ENCODE data around the gene ARF3. TPM values are rescaled to one million over a fixed set of nuclear protein-coding genes. Genes with fewer than 3 reads are reported as not detected.

The ARF3 gene
- total RNA-seq, 1 experiment from 2014 or later: 166 TPM

DNA sequence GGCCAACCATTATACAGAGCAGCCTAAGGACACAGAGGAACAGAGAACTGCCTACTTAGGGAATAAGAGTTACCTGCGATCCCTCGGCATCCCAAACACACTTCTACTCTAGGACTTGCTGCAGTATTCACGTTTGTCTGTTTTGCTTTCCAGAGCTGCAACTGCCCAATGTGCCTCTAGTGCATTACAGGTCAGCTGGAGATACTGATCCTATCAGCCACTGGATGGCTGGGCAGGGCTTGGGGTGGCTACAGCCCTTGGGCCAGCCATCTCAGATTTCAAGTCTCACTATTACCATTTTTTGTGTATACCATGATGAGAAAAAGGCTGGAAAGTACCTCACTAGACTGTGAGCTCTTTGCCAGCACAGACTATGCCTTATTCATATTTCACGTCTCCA is 4.6 kb downstream of the ARF3 start:
- RAD21 ChIA-PET (ENCODE audit: low non-redundant PET in 1 of 2, low total read pairs in 2 of 2, uncharacterized antibody in 2 of 2, unreplicated experiment in 2 of 2): no interaction called here
- CTCF ChIA-PET: interaction anchor here (1.5 to 1.9 kb wide), 2 partner anchors 62 to 99 kb away, joined by 3 to 4 read pairs; no protein-coding TSS in a partner anchor
- Histone ChIP-seq H3K9me3 (ENCODE audit: control insufficient read depth in 1 of 2, insufficient read depth in 1 of 2, low read depth in 1 of 2, low read length in 2 of 2) (no peaks in the 10 kb centered on the region), H3K79me2 (ENCODE audit: insufficient read depth, low read length) (peaks cover 87% of the 10 kb centered on the region), H3K4me3 (replicated peaks in 1 of 2; ENCODE audit: low read depth in 1 of 2, low read length in 2 of 2) (no peak overlapping the region), H3K36me3 (ENCODE audit: control insufficient read depth in 1 of 2, insufficient read depth in 2 of 2, low read length in 2 of 2) (peaks cover 16 to 32% of the 10 kb centered on the region in 2 experiments), H3K27ac (ENCODE audit: low read depth, low read length) (no peak overlapping the region), H3K4me1 (ENCODE audit: control insufficient read depth in 1 of 2, insufficient read depth in 2 of 2, low read length in 2 of 2) (peaks cover 0 to 10% of the 10 kb centered on the region in 2 experiments; a peak in 3 of 4 replicates), H2AFZ (ENCODE audit: low read depth, low read length, poor library complexity, severe bottlenecking) (no peak overlapping the region), H3K9me2 (ENCODE audit: insufficient read depth) (no peaks in the 10 kb centered on the region), H3K27me3 (ENCODE audit: insufficient read depth, low read length) (no peaks in the 10 kb centered on the region), H3K9ac (ENCODE audit: low read length) (no peak overlapping the region), H3K4me2 (ENCODE audit: low read length) (no peak overlapping the region), H4K20me1 (ENCODE audit: insufficient read depth) (peaks cover 13% of the 10 kb centered on the region; the same call in 1 of the 2 replicates)
- no peak for DNase-seq (ENCODE audit: low read depth, low spot score)
- POLR2A ChIA-PET: no interaction called here
- ATAC-seq: no peak
- TF ChIP-seq, protein P1, sequence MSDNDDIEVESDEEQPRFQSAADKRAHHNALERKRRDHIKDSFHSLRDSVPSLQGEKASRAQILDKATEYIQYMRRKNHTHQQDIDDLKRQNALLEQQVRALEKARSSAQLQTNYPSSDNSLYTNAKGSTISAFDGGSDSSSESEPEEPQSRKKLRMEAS (IDR thresholded peaks at IDR 0.05): no peak
- no peak for TF ChIP-seq POLR2AphosphoS5 (IDR thresholded peaks at IDR 0.05; ENCODE audit: low read depth, low read length)
- TF ChIP-seq TCF7L2 (IDR thresholded peaks at IDR 0.05; ENCODE audit: borderline replicate concordance, extremely low read depth, insufficient read depth, insufficient read length): no peak
- no peak for TF ChIP-seq CEBPB (IDR thresholded peaks at IDR 0.05; ENCODE audit: low read depth)
- TF ChIP-seq, protein P2, sequence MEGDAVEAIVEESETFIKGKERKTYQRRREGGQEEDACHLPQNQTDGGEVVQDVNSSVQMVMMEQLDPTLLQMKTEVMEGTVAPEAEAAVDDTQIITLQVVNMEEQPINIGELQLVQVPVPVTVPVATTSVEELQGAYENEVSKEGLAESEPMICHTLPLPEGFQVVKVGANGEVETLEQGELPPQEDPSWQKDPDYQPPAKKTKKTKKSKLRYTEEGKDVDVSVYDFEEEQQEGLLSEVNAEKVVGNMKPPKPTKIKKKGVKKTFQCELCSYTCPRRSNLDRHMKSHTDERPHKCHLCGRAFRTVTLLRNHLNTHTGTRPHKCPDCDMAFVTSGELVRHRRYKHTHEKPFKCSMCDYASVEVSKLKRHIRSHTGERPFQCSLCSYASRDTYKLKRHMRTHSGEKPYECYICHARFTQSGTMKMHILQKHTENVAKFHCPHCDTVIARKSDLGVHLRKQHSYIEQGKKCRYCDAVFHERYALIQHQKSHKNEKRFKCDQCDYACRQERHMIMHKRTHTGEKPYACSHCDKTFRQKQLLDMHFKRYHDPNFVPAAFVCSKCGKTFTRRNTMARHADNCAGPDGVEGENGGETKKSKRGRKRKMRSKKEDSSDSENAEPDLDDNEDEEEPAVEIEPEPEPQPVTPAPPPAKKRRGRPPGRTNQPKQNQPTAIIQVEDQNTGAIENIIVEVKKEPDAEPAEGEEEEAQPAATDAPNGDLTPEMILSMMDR (IDR thresholded peaks at IDR 0.05 in 2 of 3, conservative IDR thresholded peaks at IDR 0.05 in 1 of 3; ENCODE audit: borderline replicate concordance in 1 of 3, insufficient read depth in 1 of 3, low read depth in 2 of 3, low read length in 2 of 3): no peak
- TF ChIP-seq, protein P3, sequence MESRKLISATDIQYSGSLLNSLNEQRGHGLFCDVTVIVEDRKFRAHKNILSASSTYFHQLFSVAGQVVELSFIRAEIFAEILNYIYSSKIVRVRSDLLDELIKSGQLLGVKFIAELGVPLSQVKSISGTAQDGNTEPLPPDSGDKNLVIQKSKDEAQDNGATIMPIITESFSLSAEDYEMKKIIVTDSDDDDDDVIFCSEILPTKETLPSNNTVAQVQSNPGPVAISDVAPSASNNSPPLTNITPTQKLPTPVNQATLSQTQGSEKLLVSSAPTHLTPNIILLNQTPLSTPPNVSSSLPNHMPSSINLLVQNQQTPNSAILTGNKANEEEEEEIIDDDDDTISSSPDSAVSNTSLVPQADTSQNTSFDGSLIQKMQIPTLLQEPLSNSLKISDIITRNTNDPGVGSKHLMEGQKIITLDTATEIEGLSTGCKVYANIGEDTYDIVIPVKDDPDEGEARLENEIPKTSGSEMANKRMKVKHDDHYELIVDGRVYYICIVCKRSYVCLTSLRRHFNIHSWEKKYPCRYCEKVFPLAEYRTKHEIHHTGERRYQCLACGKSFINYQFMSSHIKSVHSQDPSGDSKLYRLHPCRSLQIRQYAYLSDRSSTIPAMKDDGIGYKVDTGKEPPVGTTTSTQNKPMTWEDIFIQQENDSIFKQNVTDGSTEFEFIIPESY (IDR thresholded peaks at IDR 0.05; ENCODE audit: extremely low read depth, insufficient replicate concordance, low read length): no peak
- no peak for TF ChIP-seq RAD21 (IDR thresholded peaks at IDR 0.05; ENCODE audit: low read depth)
- TF ChIP-seq SP1 (IDR thresholded peaks at IDR 0.05; ENCODE audit: low read depth): no peak
- no peak for TF ChIP-seq CBX3 (IDR thresholded peaks at IDR 0.05; ENCODE audit: low read depth)
- TF ChIP-seq JUND (IDR thresholded peaks at IDR 0.05): no peak
- TF ChIP-seq EZH2 (IDR thresholded peaks at IDR 0.05): no peak
- TF ChIP-seq EZH2phosphoT487 (IDR thresholded peaks at IDR 0.05; ENCODE audit: borderline replicate concordance): no peak
- no peak for TF ChIP-seq ZFX (IDR thresholded peaks at IDR 0.05)
- no peak for TF ChIP-seq ZNF274 (IDR thresholded peaks at IDR 0.05; ENCODE audit: low read depth, low read length)
- TF ChIP-seq, protein P4, sequence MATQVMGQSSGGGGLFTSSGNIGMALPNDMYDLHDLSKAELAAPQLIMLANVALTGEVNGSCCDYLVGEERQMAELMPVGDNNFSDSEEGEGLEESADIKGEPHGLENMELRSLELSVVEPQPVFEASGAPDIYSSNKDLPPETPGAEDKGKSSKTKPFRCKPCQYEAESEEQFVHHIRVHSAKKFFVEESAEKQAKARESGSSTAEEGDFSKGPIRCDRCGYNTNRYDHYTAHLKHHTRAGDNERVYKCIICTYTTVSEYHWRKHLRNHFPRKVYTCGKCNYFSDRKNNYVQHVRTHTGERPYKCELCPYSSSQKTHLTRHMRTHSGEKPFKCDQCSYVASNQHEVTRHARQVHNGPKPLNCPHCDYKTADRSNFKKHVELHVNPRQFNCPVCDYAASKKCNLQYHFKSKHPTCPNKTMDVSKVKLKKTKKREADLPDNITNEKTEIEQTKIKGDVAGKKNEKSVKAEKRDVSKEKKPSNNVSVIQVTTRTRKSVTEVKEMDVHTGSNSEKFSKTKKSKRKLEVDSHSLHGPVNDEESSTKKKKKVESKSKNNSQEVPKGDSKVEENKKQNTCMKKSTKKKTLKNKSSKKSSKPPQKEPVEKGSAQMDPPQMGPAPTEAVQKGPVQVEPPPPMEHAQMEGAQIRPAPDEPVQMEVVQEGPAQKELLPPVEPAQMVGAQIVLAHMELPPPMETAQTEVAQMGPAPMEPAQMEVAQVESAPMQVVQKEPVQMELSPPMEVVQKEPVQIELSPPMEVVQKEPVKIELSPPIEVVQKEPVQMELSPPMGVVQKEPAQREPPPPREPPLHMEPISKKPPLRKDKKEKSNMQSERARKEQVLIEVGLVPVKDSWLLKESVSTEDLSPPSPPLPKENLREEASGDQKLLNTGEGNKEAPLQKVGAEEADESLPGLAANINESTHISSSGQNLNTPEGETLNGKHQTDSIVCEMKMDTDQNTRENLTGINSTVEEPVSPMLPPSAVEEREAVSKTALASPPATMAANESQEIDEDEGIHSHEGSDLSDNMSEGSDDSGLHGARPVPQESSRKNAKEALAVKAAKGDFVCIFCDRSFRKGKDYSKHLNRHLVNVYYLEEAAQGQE (IDR thresholded peaks at IDR 0.05; ENCODE audit: low read depth): no peak
- TF ChIP-seq EGR1 (IDR thresholded peaks at IDR 0.05; ENCODE audit: low read depth): no peak
- TF ChIP-seq POLR2A (IDR thresholded peaks at IDR 0.05; ENCODE audit: borderline replicate concordance, extremely low read depth, insufficient read depth, insufficient read length): no peak
- no peak for TF ChIP-seq SRF (IDR thresholded peaks at IDR 0.05; ENCODE audit: low read depth)
- BruUV-seq (replicated peaks): no TSS peak
- intact Hi-C loops (cut with micrococcal nuclease): no loop called here

Data from HCT116 (cell line).